Adrenal gland (tissue), 5 donors: ENCODE results near the gene SPTB.

Experiments used
- POLR2A ChIP-seq, 2 donors: fragments of 450-650 bp; IDR thresholded peaks; one replicate each; pipeline ENCODE4 v1.6.1; 2017; ENCODE audit warnings: antibody characterized with exemption in 2 of 2, mild to moderate bottlenecking in 2 of 2, moderate library complexity in 1 of 2
- TF ChIP-seq, protein P1 (sequence below), 6 experiments: fragments of 450-650 bp in 4 of 6; fragments of 200-600 bp in 2 of 6; sonication (generic) in 1 of 6; IDR thresholded peaks; 1 replicate in 5 of 6; 2 replicates in 1 of 6; pipeline versions ENCODE4 v1.5.1 to v1.8.0; 2016 to 2021; ENCODE audit warnings: antibody characterized with exemption in 6 of 6, mild to moderate bottlenecking in 2 of 6, moderate library complexity in 1 of 6
- donor health status: DM: no; HTN: no; CAD: no.

DNA sequence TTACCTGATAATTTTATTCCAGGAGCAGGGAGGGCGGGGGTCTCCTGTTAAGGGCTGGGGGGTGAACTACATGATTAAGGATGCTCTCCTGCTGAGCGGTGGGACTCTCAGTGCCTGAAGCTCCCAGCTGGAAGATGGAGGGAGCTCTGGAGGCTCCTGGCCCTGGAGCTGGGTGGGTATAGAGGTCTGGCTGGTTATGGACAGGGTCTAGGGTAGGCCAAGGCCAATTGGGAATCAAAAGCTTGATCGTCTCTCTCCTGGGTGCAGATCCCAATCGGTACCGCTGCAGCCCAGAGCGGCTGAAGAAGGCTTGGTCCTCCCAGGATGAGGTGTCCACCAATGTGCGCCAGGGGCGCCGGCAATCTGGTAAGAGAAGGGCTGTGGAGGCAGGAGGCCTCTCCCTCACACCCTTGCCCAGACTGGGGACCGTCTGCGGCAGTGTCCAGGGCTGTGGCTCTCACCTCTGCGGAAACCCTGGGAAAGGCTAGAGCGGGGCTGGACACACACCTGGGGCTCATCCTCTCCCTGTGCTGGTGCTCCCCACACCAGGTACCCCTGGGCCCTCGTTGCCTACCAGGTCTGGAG, 147.1 kb downstream of the SPTB start:
- TF ChIP-seq, protein P1, sequence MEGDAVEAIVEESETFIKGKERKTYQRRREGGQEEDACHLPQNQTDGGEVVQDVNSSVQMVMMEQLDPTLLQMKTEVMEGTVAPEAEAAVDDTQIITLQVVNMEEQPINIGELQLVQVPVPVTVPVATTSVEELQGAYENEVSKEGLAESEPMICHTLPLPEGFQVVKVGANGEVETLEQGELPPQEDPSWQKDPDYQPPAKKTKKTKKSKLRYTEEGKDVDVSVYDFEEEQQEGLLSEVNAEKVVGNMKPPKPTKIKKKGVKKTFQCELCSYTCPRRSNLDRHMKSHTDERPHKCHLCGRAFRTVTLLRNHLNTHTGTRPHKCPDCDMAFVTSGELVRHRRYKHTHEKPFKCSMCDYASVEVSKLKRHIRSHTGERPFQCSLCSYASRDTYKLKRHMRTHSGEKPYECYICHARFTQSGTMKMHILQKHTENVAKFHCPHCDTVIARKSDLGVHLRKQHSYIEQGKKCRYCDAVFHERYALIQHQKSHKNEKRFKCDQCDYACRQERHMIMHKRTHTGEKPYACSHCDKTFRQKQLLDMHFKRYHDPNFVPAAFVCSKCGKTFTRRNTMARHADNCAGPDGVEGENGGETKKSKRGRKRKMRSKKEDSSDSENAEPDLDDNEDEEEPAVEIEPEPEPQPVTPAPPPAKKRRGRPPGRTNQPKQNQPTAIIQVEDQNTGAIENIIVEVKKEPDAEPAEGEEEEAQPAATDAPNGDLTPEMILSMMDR (IDR thresholded peaks at IDR 0.05), result no peak
- TF ChIP-seq POLR2A (IDR thresholded peaks at IDR 0.05), result no peak
